ENCODE results near the gene SLC24A5.

DNA sequence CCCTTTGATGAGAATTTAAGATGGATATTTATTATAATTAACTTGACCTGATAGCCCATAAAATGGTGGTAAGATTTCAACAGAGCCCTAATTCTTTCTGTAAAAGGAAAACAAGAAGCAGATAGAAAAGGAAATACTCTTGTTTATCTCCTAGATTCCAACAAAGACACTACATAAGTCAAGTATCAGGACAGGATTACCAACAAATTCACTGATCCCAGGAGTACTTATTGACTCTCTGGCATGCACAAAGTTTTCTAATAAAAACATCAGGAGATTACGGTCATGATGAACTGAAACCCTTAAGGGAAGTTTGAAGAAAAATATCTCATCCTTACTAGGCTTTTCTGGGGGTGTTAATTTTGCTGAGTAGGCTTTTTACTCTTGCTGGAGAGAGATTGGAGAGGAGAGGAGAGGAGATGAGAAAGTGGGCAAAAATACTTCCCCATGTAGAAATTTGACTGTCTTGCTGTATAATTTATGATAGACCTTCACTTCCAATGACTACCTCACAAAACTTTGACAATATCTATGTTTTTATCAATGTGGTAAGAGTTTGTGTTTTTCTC, 43.1 kb upstream of the SLC24A5 start:
- TF ChIP-seq POLR2A (IDR thresholded peaks at IDR 0.05; ENCODE audit: low read depth, low read length), result no peak
- no peak for TF ChIP-seq POLR2AphosphoS5 (IDR thresholded peaks at IDR 0.05; ENCODE audit: insufficient read depth, low read depth, low read length)
- TF ChIP-seq, protein P1, sequence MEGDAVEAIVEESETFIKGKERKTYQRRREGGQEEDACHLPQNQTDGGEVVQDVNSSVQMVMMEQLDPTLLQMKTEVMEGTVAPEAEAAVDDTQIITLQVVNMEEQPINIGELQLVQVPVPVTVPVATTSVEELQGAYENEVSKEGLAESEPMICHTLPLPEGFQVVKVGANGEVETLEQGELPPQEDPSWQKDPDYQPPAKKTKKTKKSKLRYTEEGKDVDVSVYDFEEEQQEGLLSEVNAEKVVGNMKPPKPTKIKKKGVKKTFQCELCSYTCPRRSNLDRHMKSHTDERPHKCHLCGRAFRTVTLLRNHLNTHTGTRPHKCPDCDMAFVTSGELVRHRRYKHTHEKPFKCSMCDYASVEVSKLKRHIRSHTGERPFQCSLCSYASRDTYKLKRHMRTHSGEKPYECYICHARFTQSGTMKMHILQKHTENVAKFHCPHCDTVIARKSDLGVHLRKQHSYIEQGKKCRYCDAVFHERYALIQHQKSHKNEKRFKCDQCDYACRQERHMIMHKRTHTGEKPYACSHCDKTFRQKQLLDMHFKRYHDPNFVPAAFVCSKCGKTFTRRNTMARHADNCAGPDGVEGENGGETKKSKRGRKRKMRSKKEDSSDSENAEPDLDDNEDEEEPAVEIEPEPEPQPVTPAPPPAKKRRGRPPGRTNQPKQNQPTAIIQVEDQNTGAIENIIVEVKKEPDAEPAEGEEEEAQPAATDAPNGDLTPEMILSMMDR (IDR thresholded peaks at IDR 0.05; ENCODE audit: extremely low read depth in 1 of 2, insufficient read depth in 1 of 2, low read depth in 1 of 2, low read length in 2 of 2), result no peak
- TF ChIP-seq, protein P2, sequence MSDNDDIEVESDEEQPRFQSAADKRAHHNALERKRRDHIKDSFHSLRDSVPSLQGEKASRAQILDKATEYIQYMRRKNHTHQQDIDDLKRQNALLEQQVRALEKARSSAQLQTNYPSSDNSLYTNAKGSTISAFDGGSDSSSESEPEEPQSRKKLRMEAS (IDR thresholded peaks at IDR 0.05; ENCODE audit: insufficient read depth, insufficient read length), result no peak
- TF ChIP-seq GATA2 (IDR thresholded peaks at IDR 0.05; ENCODE audit: insufficient read depth, insufficient read length, low read depth, low read length), result no peak
- no peak for TF ChIP-seq JUN (IDR thresholded peaks at IDR 0.05; ENCODE audit: borderline replicate concordance, insufficient read depth, insufficient read length, low read depth)
- TF ChIP-seq FOS (IDR thresholded peaks at IDR 0.05; ENCODE audit: borderline replicate concordance, insufficient read depth, low read length), result no peak

Data from endothelial cell of umbilical vein (primary cell).